GM21390 (cell line): Measurements from ENCODE around the gene RNF149.
"Not testable (repeated sequence)": the region's sequence is repeated elsewhere in the genome, so short reads cannot be mapped to it uniquely, and the experiment has no call there.

Source experiments
- ATAC-seq: cut with Tn5 transposase; IDR thresholded peaks from one replicate; pipeline ENCODE4 v1.9.1; 2021; ENCODE audit not compliant: unreplicated experiment

Gene RNF149

GRCh38 chr2:101235956-101236355 is 72.5 kb downstream of the RNF149 start:
- ATAC-seq: not testable (repeated sequence)

DNA sequence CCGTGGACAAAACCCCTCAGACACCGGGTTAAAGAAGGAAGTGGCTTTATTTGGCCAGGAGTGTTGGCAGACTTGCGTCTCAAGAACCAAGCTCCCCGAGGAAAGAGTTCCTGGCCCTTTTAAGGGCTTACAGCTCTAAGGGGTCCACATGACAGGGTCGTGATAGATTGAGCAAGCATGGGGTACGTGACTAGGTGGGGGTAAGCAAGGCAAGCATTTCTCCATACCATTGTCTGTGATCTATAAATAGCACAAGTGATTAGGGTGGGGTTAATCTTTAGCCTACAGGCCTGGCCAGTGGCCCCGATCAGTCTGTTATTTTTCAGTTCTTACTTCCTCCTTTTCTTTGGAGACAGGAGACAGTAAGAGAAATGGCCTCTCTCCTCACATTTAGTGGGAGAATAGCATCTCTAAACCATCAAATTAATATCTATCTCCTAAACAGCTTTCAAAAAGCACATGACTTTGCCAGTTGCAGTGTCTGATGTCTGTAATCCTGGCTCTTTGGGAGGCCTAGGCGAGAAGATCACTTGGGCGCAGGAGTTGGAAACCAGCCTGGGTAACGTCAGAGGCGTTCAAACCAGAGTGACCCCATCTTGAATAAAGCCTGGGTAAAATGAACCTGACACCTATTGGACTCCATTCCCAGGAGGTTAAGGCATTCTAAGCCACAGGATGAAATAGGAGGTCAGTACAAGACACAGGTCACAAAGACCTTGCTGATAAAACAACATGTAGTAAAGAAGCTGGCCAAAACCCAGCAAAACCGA is 74.1 kb downstream of the RNF149 start:
- no peak for ATAC-seq

GRCh38 chr2:101232770-101233169 is 75.7 kb downstream of the RNF149 start:
- no peak for ATAC-seq

DNA sequence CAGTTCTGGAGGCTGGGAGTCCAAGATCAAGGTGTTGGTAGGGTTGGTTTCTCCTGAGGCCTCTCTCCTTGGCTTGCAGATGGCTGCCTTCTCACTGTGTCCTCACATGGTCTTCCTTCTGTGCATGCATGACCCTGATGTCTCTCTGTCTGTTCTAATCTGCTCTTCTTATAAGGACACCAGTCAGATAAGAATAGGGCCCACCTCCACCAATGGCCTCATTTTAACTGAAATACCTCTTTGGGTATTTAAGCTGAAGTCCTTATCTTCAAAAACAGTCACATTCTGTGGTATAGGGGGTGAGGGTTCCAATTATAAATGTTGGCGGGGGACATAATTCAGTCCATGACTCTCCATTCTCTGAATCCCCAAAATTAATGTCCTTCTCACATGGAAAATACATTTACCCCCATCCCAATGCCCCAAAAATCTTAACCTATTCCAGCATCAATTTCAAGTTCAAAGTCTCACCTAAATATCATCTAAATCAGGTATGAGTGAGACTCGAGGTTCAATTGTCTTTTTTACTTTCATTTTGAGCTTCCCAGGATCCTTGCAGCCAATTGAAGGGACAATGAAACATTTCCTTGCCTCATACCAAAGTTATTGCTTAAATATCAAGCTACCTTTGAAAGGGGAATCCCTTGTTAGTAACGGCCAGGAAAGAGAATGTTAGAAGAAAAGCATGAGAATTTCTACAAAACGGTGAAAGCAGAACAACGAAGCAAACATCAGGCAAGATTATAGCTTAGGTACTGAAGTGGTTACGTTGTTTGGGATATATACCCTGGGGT is 76.4 kb downstream of the RNF149 start:
- no peak for ATAC-seq

GRCh38 chr2:101231240-101231639 is 77.3 kb downstream of the RNF149 start:
- no peak for ATAC-seq

DNA sequence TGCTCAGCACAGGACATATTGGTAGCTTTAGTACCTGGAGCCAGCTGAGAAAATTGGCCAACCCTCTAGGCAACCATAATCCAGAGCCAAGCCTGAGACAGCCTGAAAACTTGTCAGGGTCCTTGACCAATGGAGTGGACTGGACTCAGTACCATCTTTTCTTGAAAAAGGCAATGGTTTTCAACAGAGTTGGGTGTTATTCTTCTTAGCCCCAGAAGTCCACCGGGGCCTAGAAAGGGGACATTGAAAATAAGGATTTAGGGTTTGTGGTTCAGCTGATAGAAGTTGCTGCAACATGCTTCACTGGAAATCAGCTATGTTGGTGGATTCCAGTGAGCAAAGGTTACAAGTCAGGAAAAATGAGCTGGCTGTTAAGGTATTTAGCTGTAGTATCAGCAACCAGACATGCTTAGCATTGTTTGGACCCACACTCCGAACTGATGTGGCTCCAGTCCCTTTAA is 77.9 kb downstream of the RNF149 start:
- ATAC-seq: no peak
